Neuronal stem cell (in vitro differentiated cells): ENCODE measurements around the gene VWA3A.

Source experiments
- DNase-seq: peaks from one replicate; pipeline ENCODE4 v3.0.0-alpha.2; 2013; ENCODE audit warnings: low spot score
- H2AFZ ChIP-seq: one replicate; pipeline ENCODE4 v1.6.1; 2013; ENCODE audit warnings: mild to moderate bottlenecking, low read length, inconsistent platforms
- H2AK5ac ChIP-seq: 2 replicates; pipeline ENCODE4 v1.6.1; 2013; ENCODE audit warnings: low read depth, mild to moderate bottlenecking, inconsistent platforms, low read length, moderate library complexity, mixed read lengths
- H2BK120ac ChIP-seq: 2 replicates; pipeline ENCODE4 v1.6.1; 2013; ENCODE audit warnings: low read depth, mild to moderate bottlenecking, inconsistent platforms, low read length, moderate library complexity, mixed read lengths
- H2BK12ac ChIP-seq: one replicate; pipeline ENCODE4 v1.6.1; 2013; ENCODE audit warnings: low read length, inconsistent platforms
- H2BK15ac ChIP-seq: 2 replicates; pipeline ENCODE4 v1.6.1; 2013; ENCODE audit warnings: mild to moderate bottlenecking, low read length, inconsistent platforms, mixed read lengths
- H2BK5ac ChIP-seq: one replicate; pipeline ENCODE4 v1.6.1; 2013; ENCODE audit warnings: inconsistent platforms, mild to moderate bottlenecking, low read length, moderate library complexity
- H3K14ac ChIP-seq: one replicate; pipeline ENCODE4 v1.6.1; 2013; ENCODE audit warnings: low read length, inconsistent platforms
- H3K18ac ChIP-seq: 2 replicates; pipeline ENCODE4 v1.6.1; 2013; ENCODE audit warnings: low read length, inconsistent platforms
- H3K23ac ChIP-seq: 2 replicates; pipeline ENCODE4 v1.6.1; 2013; ENCODE audit warnings: low read depth, mild to moderate bottlenecking, mixed read lengths, low read length, inconsistent platforms; ENCODE audit not compliant: poor library complexity
- H3K27ac ChIP-seq: replicated peaks from 3 replicates; pipeline ENCODE4 v1.5.1; 2013; ENCODE audit warnings: low read length, inconsistent platforms
- H3K27me3 ChIP-seq, 3 experiments: 2 replicates each; pipeline ENCODE4 v1.6.1; 2013; ENCODE audit warnings: low read length in 3 of 3, mild to moderate bottlenecking in 2 of 3, inconsistent platforms in 1 of 3, low read depth in 1 of 3, mixed read lengths in 1 of 3, moderate library complexity in 1 of 3; ENCODE audit not compliant: control insufficient read depth in 3 of 3, insufficient read depth in 3 of 3
- H3K36me3 ChIP-seq, 2 donors: replicated peaks in 1 of 2; 2 replicates each; pipeline ENCODE4 v1.6.1; 2013; ENCODE audit warnings: low read length in 2 of 2; ENCODE audit not compliant: control insufficient read depth in 2 of 2, insufficient read depth in 2 of 2
- H3K4ac ChIP-seq: 2 replicates; pipeline ENCODE4 v1.6.1; 2013; ENCODE audit warnings: inconsistent platforms, mild to moderate bottlenecking, low read length, moderate library complexity
- H3K4me1 ChIP-seq, 2 donors: 1 replicate in 1 of 2; 2 replicates in 1 of 2; pipeline ENCODE4 v1.6.1; 2013; ENCODE audit warnings: low read length in 2 of 2, low read depth in 1 of 2; ENCODE audit not compliant: control insufficient read depth in 2 of 2, insufficient read depth in 1 of 2
- H3K4me2 ChIP-seq: one replicate; pipeline ENCODE4 v1.6.1; 2013; ENCODE audit warnings: mild to moderate bottlenecking, low read length, inconsistent platforms; ENCODE audit not compliant: insufficient read depth, poor library complexity, severe bottlenecking
- H3K4me3 ChIP-seq, 2 donors: 2 replicates each; pipeline ENCODE4 v1.5.1; 2013; ENCODE audit warnings: low read length in 2 of 2, mild to moderate bottlenecking in 2 of 2, inconsistent platforms in 1 of 2, moderate library complexity in 1 of 2
- H3K79me1 ChIP-seq: one replicate; pipeline ENCODE4 v1.6.1; 2013; ENCODE audit warnings: low read depth, mild to moderate bottlenecking, inconsistent platforms, low read length, moderate library complexity
- H3K9ac ChIP-seq: one replicate; pipeline ENCODE4 v1.6.1; 2013; ENCODE audit warnings: mild to moderate bottlenecking, low read depth, low read length, inconsistent platforms; ENCODE audit not compliant: poor library complexity
- H3K9me3 ChIP-seq, 2 donors: replicated peaks in 1 of 2; 2 replicates each; pipeline versions ENCODE3 to v1.6.1; 2013; ENCODE audit warnings: low read length in 2 of 2, mild to moderate bottlenecking in 2 of 2, inconsistent platforms in 1 of 2, low read depth in 1 of 2, mixed read lengths in 1 of 2, moderate library complexity in 1 of 2; ENCODE audit not compliant: control insufficient read depth in 2 of 2, insufficient read depth in 1 of 2
- H4K8ac ChIP-seq: one replicate; pipeline ENCODE4 v1.6.1; 2013; ENCODE audit warnings: low read depth, mild to moderate bottlenecking, inconsistent platforms, low read length, moderate library complexity
- H4K91ac ChIP-seq: one replicate; pipeline ENCODE4 v1.6.1; 2013; ENCODE audit warnings: low read length, low read depth, mild to moderate bottlenecking, inconsistent platforms; ENCODE audit not compliant: poor library complexity
- WGBS, 2 donors: extraction: QIAGEN DNeasy Blood & Tissue Kit; methylation state at CpG; one replicate each; pipeline ENCODE4 v1.1.7; 2013; ENCODE audit warnings: missing lambda C conversion rate in 2 of 2, mixed read lengths in 1 of 2; ENCODE audit not compliant: insufficient read length in 2 of 2, insufficient replicate concordance in 1 of 2; ENCODE audit errors: extremely low coverage in 2 of 2; 5-methylcytosine and 5-hydroxymethylcytosine counted together

Gene VWA3A

DNA sequence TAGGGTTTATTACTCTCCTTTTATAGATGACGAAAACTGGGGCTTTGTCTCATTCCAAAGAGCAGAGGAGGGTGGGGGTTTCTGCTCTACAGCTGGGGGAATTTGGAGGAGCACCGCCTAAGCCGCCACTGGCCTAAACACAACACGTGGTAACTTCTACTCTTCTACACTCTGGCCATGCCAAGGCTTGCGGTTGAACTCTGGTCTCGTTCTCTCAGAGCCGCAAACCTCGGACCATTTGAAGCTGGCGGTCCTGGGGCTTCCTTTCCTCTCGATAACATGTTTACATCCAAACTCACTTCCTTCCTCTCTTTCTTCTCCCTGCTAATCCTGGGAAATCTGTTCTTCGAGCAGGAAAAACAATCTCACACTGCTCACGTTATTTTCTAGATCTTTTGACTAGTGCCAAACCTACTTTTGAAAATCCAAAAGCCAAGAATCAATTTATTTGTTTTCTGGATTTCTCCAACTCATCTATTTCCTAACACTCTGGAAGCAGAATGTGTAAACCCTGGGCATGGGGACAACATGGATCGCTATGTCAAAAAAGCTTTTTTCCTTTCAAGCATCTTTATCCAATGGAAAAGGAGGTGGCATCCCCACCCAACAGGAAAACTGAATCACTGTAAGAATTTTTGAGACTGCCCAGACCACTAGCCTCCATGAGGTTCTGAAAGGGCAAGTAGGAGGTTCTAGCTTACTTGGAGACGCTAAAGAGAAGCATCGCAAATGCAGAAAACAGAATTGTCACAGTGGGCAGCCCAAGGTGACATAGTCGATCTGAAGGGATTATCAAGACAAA is 100.1 kb downstream of the VWA3A start:
- H3K9ac ChIP-seq = no peak overlapping the region
- H3K36me3 ChIP-seq = no peaks in the 10 kb centered on the region
- H2BK15ac ChIP-seq = no peak overlapping the region
- no peak overlapping the region for H2BK12ac ChIP-seq
- no peaks in the 10 kb centered on the region for H3K9me3 ChIP-seq
- H3K23ac ChIP-seq = no peak overlapping the region
- no peak overlapping the region for H2AK5ac ChIP-seq
- no peak overlapping the region for H3K27ac ChIP-seq
- peak overlapping the region; percentile 95 for H2AFZ ChIP-seq
- no peaks in the 10 kb centered on the region for H3K79me1 ChIP-seq
- H3K4me2 ChIP-seq = no peak overlapping the region
- no peak overlapping the region for H3K14ac ChIP-seq
- DNase-seq = no peak
- H3K18ac ChIP-seq = no peak overlapping the region
- H4K91ac ChIP-seq = no peak overlapping the region
- H3K4me1 ChIP-seq = peaks cover 0 to 4% of the 10 kb centered on the region in 2 donors
- no peak overlapping the region for H2BK5ac ChIP-seq
- H2BK120ac ChIP-seq = no peak overlapping the region
- peaks cover 0 to 12% (median 6%) of the 10 kb centered on the region in 3 experiments for H3K27me3 ChIP-seq
- no peak overlapping the region for H4K8ac ChIP-seq
- no CpG with 5 or more reads among the region's 16 CpGs for WGBS, 2 donors
- peak overlapping the region in 1 of 2 donors; percentile 16 for H3K4me3 ChIP-seq
- H3K4ac ChIP-seq = no peak overlapping the region

DNA sequence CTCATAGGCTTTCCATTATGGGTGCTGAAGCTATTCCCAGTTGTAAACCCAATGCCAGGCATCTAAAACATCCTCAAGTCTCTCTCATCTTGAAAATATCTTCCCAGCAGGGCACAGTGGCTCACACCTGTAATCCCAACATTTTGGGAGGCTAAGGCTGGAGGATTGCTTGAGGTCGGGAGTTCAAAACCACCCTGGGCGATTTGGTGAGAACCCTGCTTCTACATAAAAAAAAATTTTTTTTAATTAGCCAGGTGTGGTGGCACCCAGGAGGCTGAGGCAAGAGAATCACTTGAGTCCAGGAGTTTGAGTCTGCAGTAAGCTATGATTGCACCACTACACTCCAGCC is 100.7 kb downstream of the VWA3A start:
- Histone ChIP-seq H3K27me3 (peaks cover 0 to 12% (median 6%) of the 10 kb centered on the region in 3 experiments), H3K23ac (no peak overlapping the region), H3K79me1 (no peaks in the 10 kb centered on the region), H3K4me1 (peaks cover 0 to 4% of the 10 kb centered on the region in 2 donors), H2BK120ac (no peak overlapping the region), H3K14ac (no peak overlapping the region), H2AFZ (no peak overlapping the region), H3K4ac (no peak overlapping the region), H2AK5ac (no peak overlapping the region), H3K4me2 (no peak overlapping the region), H3K9me3 (no peaks in the 10 kb centered on the region), H3K4me3 (no peak overlapping the region), H3K9ac (no peak overlapping the region), H4K8ac (no peak overlapping the region), H3K18ac (no peak overlapping the region), H3K36me3 (no peaks in the 10 kb centered on the region), H2BK15ac (no peak overlapping the region), H2BK5ac (no peak overlapping the region), H3K27ac (no peak overlapping the region), H2BK12ac (no peak overlapping the region), H4K91ac (no peak overlapping the region)
- DNase-seq = no peak
- WGBS, 2 donors = no CpG with 5 or more reads among the region's 2 CpGs

DNA sequence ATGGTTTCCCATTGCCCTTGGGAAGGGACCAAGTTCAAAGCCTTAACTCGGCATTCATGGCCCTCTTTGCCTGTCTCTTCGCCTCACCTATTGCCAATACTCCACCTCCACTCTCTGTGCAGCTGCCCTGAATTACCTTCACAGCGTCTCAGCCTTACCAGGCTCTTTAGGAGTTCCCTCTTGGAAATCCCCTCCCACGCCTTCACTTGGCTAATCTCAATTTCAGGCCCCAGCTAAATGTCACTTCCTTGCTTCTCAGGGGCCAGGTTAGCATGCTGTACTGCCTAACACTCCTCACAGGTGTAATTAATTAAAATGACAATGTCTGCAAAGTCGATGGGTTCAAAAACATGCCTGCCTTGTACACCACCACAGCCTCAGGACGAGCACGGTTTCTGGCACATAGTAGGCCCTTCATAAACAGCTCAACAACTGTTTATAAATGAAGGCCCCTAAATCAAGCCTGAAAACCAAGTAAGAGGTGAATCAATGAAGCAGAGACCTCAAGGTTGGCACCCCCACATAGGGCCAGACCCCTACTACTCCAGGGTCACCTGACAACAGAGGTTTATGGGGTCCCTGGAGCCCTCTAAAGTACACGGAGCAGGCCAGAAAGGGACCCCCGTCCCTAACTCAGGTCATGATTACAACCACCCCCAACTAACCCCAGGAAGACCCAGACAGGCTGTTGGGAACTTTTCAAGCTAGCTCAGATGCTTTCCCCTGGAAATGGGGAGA is 102.5 kb downstream of the VWA3A start:
- Histone ChIP-seq H3K14ac (no peak overlapping the region), H3K9ac (no peak overlapping the region), H2AK5ac (peak overlapping the region; percentile 6), H4K91ac (no peak overlapping the region), H3K4me1 (peaks cover 0 to 4% of the 10 kb centered on the region in 2 donors), H3K4ac (no peak overlapping the region), H3K36me3 (no peaks in the 10 kb centered on the region), H3K4me3 (no peak overlapping the region), H3K27ac (no peak overlapping the region), H3K79me1 (no peaks in the 10 kb centered on the region), H2BK5ac (no peak overlapping the region), H2AFZ (peak overlapping the region; percentile 41), H3K27me3 (peaks cover 0 to 2% (median 0%) of the 10 kb centered on the region in 3 experiments), H3K4me2 (no peak overlapping the region), H2BK120ac (no peak overlapping the region), H2BK12ac (no peak overlapping the region), H3K9me3 (no peaks in the 10 kb centered on the region), H2BK15ac (no peak overlapping the region), H3K23ac (no peak overlapping the region), H3K18ac (no peak overlapping the region), H4K8ac (no peak overlapping the region)
- DNase-seq = no peak
- no CpG with 5 or more reads among the region's 9 CpGs for WGBS, 2 donors

DNA sequence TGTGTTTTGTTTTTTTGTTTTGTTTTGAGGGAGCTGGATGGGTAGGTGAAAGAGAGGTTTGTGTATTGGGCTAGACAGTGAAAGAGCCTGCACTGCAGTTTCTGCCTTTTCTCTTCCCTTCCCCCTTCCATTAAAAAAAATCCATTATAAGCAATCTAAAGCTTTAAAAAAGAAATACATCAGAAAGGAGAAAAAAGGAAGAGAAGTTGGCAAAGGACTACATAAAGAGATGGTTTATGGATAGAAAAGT is 103.0 kb downstream of the VWA3A start:
- no peak overlapping the region for H3K4me3 ChIP-seq
- H3K18ac ChIP-seq = no peak overlapping the region
- H3K27ac ChIP-seq = no peak overlapping the region

More for the DNA sequence above, 103.0 kb downstream of the VWA3A start:
- H3K4ac ChIP-seq = no peak overlapping the region
- H2BK120ac ChIP-seq = no peak overlapping the region
- no peak overlapping the region for H3K9ac ChIP-seq
- H3K9me3 ChIP-seq = no peaks in the 10 kb centered on the region
- no peaks in the 10 kb centered on the region for H3K27me3 ChIP-seq
- no peaks in the 10 kb centered on the region for H3K79me1 ChIP-seq
- H4K8ac ChIP-seq = no peak overlapping the region
- peaks cover 0 to 4% of the 10 kb centered on the region in 2 donors for H3K4me1 ChIP-seq
- H3K36me3 ChIP-seq = no peaks in the 10 kb centered on the region
- no peak overlapping the region for H3K23ac ChIP-seq
- no peak overlapping the region for H2BK12ac ChIP-seq
- H2AK5ac ChIP-seq = no peak overlapping the region
- H4K91ac ChIP-seq = no peak overlapping the region
- no peak overlapping the region for H3K4me2 ChIP-seq
- H2BK5ac ChIP-seq = no peak overlapping the region
- no peak overlapping the region for H2BK15ac ChIP-seq
- H2AFZ ChIP-seq = peak overlapping the region; percentile 41
- no peak overlapping the region for H3K14ac ChIP-seq
- DNase-seq = no peak
